CD14-positive monocyte (primary cell): ENCODE data around the gene LRRFIP2. TPM values are rescaled to one million over a fixed set of nuclear protein-coding genes. Genes with fewer than 3 reads are reported as not detected.
A peak's percentile ranks its signal among the peaks of the same experiment; 100 is the strongest.

Source experiments
- DNase-seq, 3 donors: peaks; one replicate each; pipeline ENCODE4 v3.0.0-alpha.2; 2011 to 2022
- H2AFZ ChIP-seq: 2 replicates; pipeline ENCODE4 v1.6.0; 2012; ENCODE audit warnings: mild to moderate bottlenecking, low read depth, low read length, inconsistent platforms; ENCODE audit not compliant: insufficient read depth, poor library complexity, severe bottlenecking
- H3K27ac ChIP-seq, 2 donors: 1 replicate in 1 of 2; 2 replicates in 1 of 2; pipeline ENCODE4 v1.5.1; 2012 to 2013; ENCODE audit warnings: low read length in 2 of 2, control low read depth in 1 of 2, inconsistent platforms in 1 of 2, low read depth in 1 of 2, mild to moderate bottlenecking in 1 of 2
- H3K27me3 ChIP-seq, 2 donors: one replicate each; pipeline versions ENCODE4 v1.6.0 to v1.6.1; 2011 to 2013; ENCODE audit warnings: low read length in 2 of 2; ENCODE audit not compliant: control insufficient read depth in 2 of 2, insufficient read depth in 2 of 2
- H3K36me3 ChIP-seq, 2 donors: replicated peaks in 1 of 2; 1 replicate in 1 of 2; 2 replicates in 1 of 2; pipeline versions ENCODE4 v1.5.1 to v1.6.1; 2012 to 2013; ENCODE audit warnings: low read length in 2 of 2, control low read depth in 1 of 2, inconsistent platforms in 1 of 2, mild to moderate bottlenecking in 1 of 2; ENCODE audit not compliant: insufficient read depth in 2 of 2, control insufficient read depth in 1 of 2
- H3K4me1 ChIP-seq, 2 donors: 1 replicate in 1 of 2; 2 replicates in 1 of 2; pipeline versions ENCODE4 v1.5.1 to v1.6.1; 2012 to 2013; ENCODE audit warnings: low read length in 2 of 2, control low read depth in 1 of 2, inconsistent platforms in 1 of 2, mild to moderate bottlenecking in 1 of 2, moderate library complexity in 1 of 2; ENCODE audit not compliant: insufficient read depth in 2 of 2, control insufficient read depth in 1 of 2
- H3K4me2 ChIP-seq: replicated peaks from 2 replicates; pipeline ENCODE3; 2012; ENCODE audit warnings: low read length, moderate library complexity, mild to moderate bottlenecking; ENCODE audit not compliant: poor library complexity, severe bottlenecking; ENCODE audit errors: extremely low read depth
- H3K4me3 ChIP-seq, 3 experiments: fragments of 200-600 bp in 1 of 3; sonication (generic) in 1 of 3; replicated peaks in 1 of 3; 1 replicate in 2 of 3; 2 replicates in 1 of 3; pipeline ENCODE4 v1.5.1; 2011 to 2013; ENCODE audit warnings: low read length in 3 of 3, mild to moderate bottlenecking in 3 of 3, control low read depth in 2 of 3, low read depth in 2 of 3, inconsistent platforms in 1 of 3, moderate library complexity in 1 of 3
- H3K79me2 ChIP-seq: 2 replicates; pipeline ENCODE4 v1.6.0; 2012; ENCODE audit warnings: mild to moderate bottlenecking, control low read depth, inconsistent platforms, low read length, moderate library complexity; ENCODE audit not compliant: insufficient read depth
- H3K9ac ChIP-seq: 2 replicates; pipeline ENCODE4 v1.6.0; 2017; ENCODE audit warnings: low read length, mild to moderate bottlenecking; ENCODE audit not compliant: insufficient read depth, poor library complexity, severe bottlenecking
- H3K9me3 ChIP-seq, 2 donors: replicated peaks in 1 of 2; 1 replicate in 1 of 2; 2 replicates in 1 of 2; pipeline versions ENCODE4 v1.5.1 to v1.6.1; 2012 to 2013; ENCODE audit warnings: low read length in 2 of 2, control low read depth in 1 of 2; ENCODE audit not compliant: control insufficient read depth in 1 of 2, insufficient read depth in 1 of 2
- H4K20me1 ChIP-seq: 2 replicates; pipeline ENCODE4 v1.6.0; 2012; ENCODE audit warnings: mild to moderate bottlenecking, low read length, control low read depth, moderate library complexity; ENCODE audit not compliant: insufficient read depth
- H3K27ac Mint-ChIP-seq, 7 donors: one replicate each; pipeline ENCODE4 v1.8.0; 2020; ENCODE audit warnings: mild to moderate bottlenecking in 7 of 7, mixed read lengths in 7 of 7, moderate library complexity in 6 of 7, inconsistent platforms in 2 of 7
- H3K27me3 Mint-ChIP-seq, 3 donors: one replicate each; pipeline ENCODE4 v1.8.0; 2021 to 2022; ENCODE audit warnings: low read depth in 3 of 3, mild to moderate bottlenecking in 3 of 3, mixed read lengths in 3 of 3, moderate library complexity in 3 of 3, inconsistent platforms in 1 of 3
- H3K36me3 Mint-ChIP-seq, 2 donors: one replicate each; pipeline ENCODE4 v1.8.0; 2020; ENCODE audit warnings: mixed read lengths in 2 of 2, inconsistent platforms in 1 of 2, mild to moderate bottlenecking in 1 of 2
- H3K4me1 Mint-ChIP-seq: one replicate; pipeline ENCODE4 v1.8.0; 2020; ENCODE audit warnings: mild to moderate bottlenecking, mixed read lengths
- H3K4me3 Mint-ChIP-seq, 2 donors: one replicate each; pipeline ENCODE4 v1.8.0; 2020; ENCODE audit warnings: mild to moderate bottlenecking in 2 of 2, mixed read lengths in 2 of 2, moderate library complexity in 1 of 2
- H3K9me3 Mint-ChIP-seq, 7 donors: one replicate each; pipeline ENCODE4 v1.8.0; 2020 to 2022; ENCODE audit warnings: mixed read lengths in 7 of 7, mild to moderate bottlenecking in 6 of 7, moderate library complexity in 6 of 7, inconsistent platforms in 2 of 7
- CTCF ChIP-seq: fragments of 200-600 bp; IDR thresholded peaks from one replicate; pipeline ENCODE4 v1.8.0; 2022; ENCODE audit warnings: antibody characterized with exemption, mild to moderate bottlenecking
- WGBS: methylation state at CpG from one replicate; pipeline ENCODE4 v1.1.5; 2013; ENCODE audit warnings: missing lambda C conversion rate; ENCODE audit not compliant: insufficient coverage; 5-methylcytosine and 5-hydroxymethylcytosine counted together
- intact Hi-C, 2 donors: fragments of 100-400 bp; cut with micrococcal nuclease; formaldehyde crosslinking; loops; one replicate each; pipeline versions ENCODE4 v1.15.0 to v1.15.1; 2023
- polyA plus RNA-seq, 3 donors: library from polyadenylated mRNA; depleted of rRNA in 1 of 3; unstranded in 2 of 3; stranded (reverse) in 1 of 3; fragments of 300-500 nt in 2 of 3; fragments of >200 nt in 1 of 3; fragmentation: Illumina TruSeq in 2 of 3; gene quantifications; 1 replicate in 2 of 3; 2 replicates in 1 of 3; pipeline ENCODE4 v1.2.3, GENCODE V29; 2012 to 2021

LRRFIP2 gene
- polyA plus RNA-seq, 3 donors: 30.9 to 39.4 (median 31.7) TPM

- H3K79me2 ChIP-seq: no peaks in the 10 kb centered on the region
- H3K4me1 ChIP-seq: no peaks in the 10 kb centered on the region
- 100% methylated on average over 1 of the region's 3 CpGs for WGBS
- no peaks in the 10 kb centered on the region for H3K9me3 ChIP-seq
- no peaks in the 10 kb centered on the region for H4K20me1 ChIP-seq
- H3K9ac ChIP-seq: no peak overlapping the region
- peak overlapping the region in 1 of 2 donors; percentile 37 for H3K27ac ChIP-seq
- no peak overlapping the region for H3K4me3 ChIP-seq
- H2AFZ ChIP-seq: no peak overlapping the region
- intact Hi-C loops: no loop called here
- peaks cover 0 to 2% (median 0%) of the 10 kb centered on the region in 3 donors for H3K27me3 Mint-ChIP-seq
- no peak overlapping the region for H3K4me2 ChIP-seq
- H3K27me3 ChIP-seq: no peaks in the 10 kb centered on the region
- TF ChIP-seq CTCF: no peak
- peaks cover 88 to 99% of the 10 kb centered on the region in 2 donors for H3K36me3 ChIP-seq
- H3K4me1 Mint-ChIP-seq: peaks cover 3% of the 10 kb centered on the region
- H3K27ac Mint-ChIP-seq: peak overlapping the region in 3 of 7 donors; percentile 21 to 69 (median 37)
- no peaks in the 10 kb centered on the region for H3K9me3 Mint-ChIP-seq
- H3K36me3 Mint-ChIP-seq: peaks cover 79 to 96% of the 10 kb centered on the region in 2 donors
- DNase-seq: no peak
- H3K4me3 Mint-ChIP-seq: no peak overlapping the region
Observed at GRCh38 chr3:37054370-37054769, 120.0 kb downstream of the LRRFIP2 start.

GRCh38 chr3:37053753-37054152 lies 120.6 kb downstream of the LRRFIP2 start:
- Histone ChIP-seq H3K4me1 (no peaks in the 10 kb centered on the region), H4K20me1 (no peaks in the 10 kb centered on the region), H3K79me2 (no peaks in the 10 kb centered on the region), H2AFZ (no peak overlapping the region), H3K4me2 (no peak overlapping the region), H3K9me3 (no peaks in the 10 kb centered on the region), H3K36me3 (peaks cover 88 to 99% of the 10 kb centered on the region in 2 donors), H3K9ac (no peak overlapping the region), H3K27ac (no peak overlapping the region), H3K4me3 (no peak overlapping the region), H3K27me3 (no peaks in the 10 kb centered on the region)
- H3K36me3 Mint-ChIP-seq: peaks cover 83 to 96% of the 10 kb centered on the region in 2 donors
- no peaks in the 10 kb centered on the region for H3K9me3 Mint-ChIP-seq
- peaks cover 3% of the 10 kb centered on the region for H3K4me1 Mint-ChIP-seq
- DNase-seq: no peak
- TF ChIP-seq CTCF: no peak
- 100% methylated on average over 2 of the region's 2 CpGs for WGBS
- intact Hi-C loops: no loop called here
- no peak overlapping the region for H3K4me3 Mint-ChIP-seq
- no peak overlapping the region for H3K27ac Mint-ChIP-seq
- H3K27me3 Mint-ChIP-seq: peaks cover 0 to 2% (median 0%) of the 10 kb centered on the region in 3 donors
